ENCODE data around the gene RAD23A.
A peak's percentile ranks its signal among the peaks of the same experiment; 100 is the strongest.
"Not testable (repeated sequence)": the region's sequence is repeated elsewhere in the genome, so short reads cannot be mapped to it uniquely, and the experiment has no call there.

The RAD23A gene

DNA sequence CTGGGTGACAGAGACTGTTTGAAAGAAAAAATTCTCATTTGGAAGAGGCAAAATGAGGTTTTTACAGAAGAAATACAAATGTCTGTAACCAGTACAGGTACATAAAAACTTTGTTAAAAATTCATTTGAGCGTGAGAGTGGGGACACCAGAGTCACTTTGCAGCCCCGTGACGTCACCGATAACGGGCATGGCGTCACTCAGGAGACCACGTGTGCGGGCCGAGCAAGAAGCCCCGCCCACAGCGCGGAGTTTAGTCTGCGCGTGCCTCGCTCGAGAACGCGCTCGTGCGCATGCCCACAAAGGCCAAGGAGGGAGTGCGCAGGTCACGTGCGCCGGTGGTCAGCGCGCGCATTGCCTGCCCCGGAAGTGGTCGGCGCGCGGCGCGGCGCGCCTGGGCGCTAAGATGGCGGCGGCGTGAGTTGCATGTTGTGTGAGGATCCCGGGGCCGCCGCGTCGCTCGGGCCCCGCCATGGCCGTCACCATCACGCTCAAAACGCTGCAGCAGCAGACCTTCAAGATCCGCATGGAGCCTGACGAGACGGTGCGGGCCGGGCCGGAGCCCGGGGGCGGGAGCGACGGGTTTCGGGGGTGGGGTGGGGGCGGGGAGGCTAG lies at the start of gene RAD23A:
Gene RAD23A (plus strand): TSS at position 384 of the 613 bp plus-strand sequence. CDS start 87 bp downstream, at position 471.
- peak; percentile 98 for DNase-seq

DNA sequence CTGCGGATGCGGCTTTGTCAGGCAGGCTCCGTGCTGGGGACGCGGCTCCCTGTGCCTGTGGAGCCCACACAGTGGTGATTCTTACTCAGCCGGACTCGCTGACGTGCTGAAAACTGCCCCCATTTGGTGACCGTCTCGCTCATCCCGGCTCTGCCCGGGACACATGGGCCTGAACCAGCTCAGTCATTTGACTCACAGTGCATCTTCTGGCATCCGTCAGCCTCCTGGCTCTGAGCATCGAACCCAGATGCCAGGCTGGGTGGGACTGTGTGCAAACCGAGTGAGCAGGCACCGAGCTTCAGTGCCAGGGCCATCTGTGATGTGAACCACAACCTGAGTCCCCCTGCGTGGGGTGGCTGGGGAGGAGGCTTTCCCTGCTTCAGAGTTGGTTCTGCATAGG lies 49.2 kb upstream of the RAD23A start:
- DNase-seq = no peak

DNA sequence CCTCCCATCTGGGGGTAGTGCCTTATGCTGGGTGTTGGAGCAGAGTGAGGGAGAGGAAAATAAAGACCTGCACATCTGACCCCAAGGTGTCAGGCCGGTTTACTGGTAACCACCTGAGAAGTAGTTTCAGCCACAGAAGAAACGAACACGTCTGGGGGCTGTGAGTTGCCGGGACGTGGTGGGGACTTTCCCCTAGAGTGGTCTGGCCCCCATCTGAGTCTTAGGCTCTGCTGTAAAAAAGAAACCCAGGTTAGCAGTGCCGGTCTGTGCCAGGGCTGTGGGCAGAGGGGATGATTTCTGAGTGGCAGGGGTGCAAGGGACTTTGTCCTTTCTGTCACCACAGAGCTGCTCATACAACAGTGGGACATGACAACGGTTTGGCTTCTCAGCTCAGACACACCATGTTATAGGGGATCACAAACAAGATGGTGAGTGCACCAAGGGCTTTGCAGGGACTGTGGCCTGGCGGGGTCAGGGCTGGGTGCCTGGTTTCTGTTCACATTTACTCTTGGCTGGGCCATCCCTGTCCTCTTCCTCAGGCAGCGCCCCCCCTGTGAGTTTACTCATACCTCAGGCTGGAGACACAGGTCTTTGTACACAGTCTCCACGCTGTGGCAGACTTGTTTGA lies 45.7 kb upstream of the RAD23A start:
- DNase-seq = no peak

DNA sequence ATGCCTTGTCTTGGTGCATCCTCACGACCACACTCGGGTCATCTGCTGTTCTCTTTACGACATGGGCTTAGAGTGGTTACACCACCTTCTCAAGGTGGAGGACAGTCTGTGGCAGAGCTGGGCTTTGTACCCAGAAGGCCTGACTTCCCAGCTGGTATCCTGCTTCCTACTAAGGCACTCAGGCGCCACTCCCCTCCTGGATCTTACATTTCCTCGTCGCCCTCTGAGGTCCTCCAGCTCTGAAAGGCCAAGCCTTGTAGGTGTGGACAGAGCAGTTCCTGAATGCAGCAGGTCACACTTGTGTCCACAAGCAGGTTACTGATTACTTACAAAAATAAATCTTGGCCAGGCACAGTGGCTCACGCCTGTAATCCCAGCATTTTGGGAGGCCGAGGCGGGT lies 38.5 kb upstream of the RAD23A start:
- no peak for DNase-seq

DNA sequence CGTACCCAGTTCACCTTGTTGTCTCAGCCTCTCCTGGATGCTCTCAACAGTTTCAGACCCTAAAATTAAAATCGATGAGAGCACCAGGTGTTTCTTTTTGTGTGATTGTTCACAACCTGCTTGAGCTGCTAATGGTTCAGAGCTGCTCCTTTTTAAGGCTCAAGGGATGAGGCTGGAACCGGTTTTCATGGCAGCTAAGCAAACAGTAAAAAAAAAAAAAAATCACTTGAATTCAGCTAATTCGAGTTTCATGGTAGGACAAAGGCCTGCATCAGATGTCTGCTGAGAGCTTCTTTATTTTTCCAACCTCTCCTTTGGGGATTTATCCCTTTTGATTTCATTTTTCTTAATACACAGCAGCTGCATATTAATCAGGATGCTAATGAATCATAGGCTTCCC lies 33.1 kb upstream of the RAD23A start:
- no peak for DNase-seq

DNA sequence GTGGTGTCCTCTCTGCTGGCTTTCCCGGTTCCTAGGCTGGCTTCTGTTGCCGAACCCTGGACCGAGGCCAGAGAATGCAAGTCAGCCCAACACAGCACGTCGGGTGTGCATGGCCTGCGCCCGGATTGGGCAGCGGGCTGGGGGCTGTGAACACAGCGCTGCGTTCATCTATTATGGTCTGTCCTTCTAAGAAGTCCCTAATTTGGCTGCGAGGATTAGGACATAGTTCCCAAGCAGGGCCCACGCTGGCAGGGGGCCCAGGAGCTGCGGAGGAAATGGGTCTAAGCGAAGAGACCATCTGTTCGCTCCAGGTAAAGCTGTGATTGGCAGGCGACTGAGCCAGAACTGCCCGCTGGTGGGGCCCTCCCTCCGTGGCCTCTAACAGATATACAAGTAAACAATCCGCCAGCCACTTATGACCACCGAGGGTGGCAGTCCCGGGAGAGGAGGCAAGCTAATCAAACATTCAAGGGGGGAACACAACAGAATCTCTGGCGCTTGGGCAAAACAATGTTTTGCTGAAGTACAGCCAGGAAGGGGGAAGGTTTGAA lies 32.6 kb upstream of the RAD23A start:
- no peak for DNase-seq

DNA sequence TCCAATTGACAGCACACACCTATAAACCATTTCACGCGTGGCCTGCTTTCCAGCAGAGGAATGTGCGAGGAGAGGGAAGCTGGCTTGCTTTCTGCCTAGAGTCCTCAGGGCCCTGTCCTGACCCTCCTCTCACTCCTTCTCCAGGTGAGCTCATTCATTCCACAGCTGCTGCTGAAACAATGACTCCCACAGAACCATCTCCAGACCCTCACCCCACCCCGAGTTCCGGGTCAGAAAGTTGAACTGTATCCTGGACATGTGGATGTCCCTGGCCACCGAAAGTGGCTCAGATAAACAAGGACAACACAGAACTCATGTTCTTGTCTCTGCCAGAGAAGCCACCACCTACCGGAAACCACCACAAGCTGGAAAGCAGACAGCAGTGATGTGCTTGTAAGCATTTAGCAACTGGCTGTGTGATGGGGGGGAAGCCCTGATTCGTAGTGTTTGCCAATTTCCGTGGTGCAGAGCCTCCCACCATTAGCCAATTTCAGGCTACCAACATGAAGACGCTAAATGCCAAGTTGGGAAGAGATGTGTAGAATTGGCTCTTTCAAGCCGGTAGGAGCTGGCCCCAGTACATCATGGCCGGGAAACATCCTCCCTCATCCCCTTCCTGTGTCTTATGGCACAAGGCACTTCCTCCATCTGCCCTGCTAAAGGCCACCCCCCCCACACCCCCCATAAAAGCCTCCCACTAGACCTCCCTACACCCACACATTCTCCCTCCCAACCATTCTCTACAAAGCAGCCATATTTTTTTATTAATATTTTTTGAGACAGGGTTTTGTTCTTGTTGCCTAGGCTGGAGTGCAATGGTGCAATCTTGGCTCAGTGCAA lies 31.6 kb upstream of the RAD23A start:
- peak; percentile 75 for DNase-seq

DNA sequence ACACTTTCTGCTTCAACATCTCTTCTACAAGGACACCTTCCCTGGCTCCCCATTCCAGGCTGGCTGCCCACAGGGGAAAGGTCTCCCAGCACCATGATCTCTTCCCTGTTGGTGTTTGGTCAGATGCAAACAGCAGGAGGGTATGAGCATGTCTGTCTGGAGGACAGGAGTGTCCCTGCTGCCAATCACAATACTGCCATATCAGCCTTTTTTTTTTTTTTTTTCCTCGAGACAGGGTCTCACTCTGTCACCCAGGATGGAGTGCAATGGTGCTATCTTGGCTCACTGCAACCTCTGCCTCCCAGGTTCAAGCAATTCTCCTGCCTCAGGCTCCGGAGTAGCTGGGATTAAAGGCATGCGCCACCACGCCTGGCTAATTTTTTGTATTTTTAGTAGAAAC lies 29.8 kb upstream of the RAD23A start:
- not testable (repeated sequence) for DNase-seq

DNA sequence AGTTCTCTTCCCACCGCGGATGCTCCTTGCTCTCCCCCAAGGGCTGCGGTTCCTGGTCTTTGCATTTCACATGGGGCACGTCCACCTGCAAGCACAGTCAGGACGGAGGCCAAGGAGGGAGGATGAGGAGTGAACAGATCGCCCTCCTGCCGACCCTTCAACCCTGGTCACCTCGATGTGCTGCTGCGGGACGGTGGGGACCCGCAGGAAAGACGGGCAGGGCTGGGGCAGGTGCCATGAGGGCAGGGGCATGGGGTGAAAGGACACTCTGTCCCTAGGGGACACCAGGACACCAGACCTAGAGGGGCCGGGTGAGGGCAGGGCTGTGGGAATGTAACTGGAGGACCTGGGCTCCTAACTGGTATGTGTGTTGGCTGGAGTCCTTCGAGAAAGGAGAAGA lies 27.4 kb upstream of the RAD23A start:
- no peak for DNase-seq

DNA sequence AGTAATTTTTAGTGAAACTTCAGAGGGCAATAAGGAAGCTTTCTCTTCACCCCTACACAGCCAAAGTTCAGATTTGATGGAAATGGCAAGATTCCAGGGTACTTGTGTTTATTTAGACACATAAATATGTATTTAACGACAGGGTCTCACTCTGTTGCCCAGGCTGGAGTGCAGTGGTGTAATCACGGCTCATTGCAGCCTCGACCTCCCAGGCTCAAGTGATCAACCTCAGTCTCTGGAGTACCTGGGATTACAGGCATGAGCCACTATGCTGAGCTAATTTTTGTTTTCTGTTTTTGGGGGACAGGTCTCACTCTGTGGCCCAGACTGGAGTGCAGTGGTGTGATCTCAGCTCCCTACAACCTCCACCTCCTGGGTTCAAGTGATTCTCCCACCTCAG lies 24.6 kb upstream of the RAD23A start:
- DNase-seq = no peak

DNA sequence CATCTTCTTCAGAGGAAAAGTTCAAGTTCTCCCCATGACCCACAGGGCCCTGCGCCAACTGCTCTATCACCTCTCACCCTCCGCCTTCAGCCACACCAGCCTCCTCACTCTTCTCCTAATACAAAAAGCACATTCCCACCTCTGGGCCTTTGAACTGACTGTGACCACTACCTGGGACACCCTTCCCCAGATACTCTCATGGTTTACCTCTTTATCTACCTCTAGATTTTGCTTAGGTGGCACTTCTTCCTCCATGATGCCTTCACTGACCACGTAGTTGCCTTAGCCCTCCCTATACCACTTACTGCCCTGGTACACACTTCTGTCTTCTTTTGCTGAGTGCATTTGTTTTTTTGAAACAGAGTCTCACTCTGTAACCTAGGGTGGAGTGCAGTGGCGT lies 22.7 kb upstream of the RAD23A start:
- no peak for DNase-seq

DNA sequence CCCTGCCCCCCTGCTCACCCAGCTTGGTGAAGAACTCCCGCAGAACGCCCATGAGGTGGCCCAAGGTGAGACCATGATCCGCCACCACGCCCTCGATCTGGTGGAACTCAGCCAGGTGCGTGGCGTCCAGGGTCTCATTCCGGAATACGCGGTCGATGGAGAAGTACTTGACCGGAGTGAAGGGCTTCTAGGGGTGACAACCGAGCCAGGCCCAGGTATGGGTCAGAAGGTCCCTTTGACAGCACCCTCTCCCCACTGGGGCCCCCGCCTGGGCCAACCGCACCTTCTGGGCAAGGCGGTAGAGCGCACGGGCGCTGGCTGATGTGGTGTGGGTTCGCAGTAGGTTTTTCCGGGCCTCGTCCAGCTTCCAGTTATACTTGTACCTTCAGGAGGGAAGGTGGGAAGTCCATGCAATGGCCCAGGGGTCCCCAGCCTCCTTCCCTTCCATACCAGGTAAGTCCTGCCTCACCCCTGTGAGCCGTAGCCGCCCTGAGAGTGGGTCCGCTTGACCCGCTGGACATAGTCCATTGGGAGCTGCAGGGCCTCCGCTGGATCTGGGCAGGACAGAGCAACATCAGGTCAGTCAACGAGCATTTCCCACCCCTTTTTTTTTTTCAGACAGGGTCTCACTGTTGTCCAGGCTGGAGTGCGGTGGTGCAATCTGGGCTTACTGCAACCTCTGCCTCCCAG lies 20.9 kb upstream of the RAD23A start:
- no peak for DNase-seq

DNA sequence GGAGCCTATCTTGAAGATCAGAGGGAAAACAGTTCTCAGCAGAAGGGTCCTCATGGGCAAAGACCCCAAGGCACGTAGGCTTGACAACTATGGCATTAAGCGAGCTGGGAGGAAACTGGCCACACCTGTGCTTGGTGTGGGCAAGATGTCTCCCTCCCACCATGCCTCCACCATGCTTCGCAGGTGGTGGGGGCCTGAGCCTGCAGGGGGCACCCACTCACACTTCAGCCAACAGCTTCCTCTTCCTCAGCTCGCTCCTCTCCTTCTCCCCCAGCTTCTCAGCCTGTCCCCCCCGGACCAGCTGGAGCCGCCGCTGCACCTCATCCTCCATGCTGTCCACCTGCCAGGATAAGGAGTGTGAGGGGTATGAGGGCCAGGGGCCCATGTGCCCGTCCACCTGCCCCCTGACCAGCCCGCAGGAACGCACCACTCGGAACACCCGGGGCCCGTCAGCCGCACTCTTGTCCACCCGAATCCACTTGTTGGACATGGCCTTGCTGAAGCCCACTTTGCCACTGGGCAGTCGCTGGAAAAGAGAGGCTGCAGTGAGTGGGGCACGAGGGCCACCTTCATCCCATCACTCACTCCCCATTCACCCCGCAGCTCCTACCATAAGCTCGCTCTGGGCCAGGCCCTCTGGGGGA lies 15.5 kb upstream of the RAD23A start:
- DNase-seq = no peak

DNA sequence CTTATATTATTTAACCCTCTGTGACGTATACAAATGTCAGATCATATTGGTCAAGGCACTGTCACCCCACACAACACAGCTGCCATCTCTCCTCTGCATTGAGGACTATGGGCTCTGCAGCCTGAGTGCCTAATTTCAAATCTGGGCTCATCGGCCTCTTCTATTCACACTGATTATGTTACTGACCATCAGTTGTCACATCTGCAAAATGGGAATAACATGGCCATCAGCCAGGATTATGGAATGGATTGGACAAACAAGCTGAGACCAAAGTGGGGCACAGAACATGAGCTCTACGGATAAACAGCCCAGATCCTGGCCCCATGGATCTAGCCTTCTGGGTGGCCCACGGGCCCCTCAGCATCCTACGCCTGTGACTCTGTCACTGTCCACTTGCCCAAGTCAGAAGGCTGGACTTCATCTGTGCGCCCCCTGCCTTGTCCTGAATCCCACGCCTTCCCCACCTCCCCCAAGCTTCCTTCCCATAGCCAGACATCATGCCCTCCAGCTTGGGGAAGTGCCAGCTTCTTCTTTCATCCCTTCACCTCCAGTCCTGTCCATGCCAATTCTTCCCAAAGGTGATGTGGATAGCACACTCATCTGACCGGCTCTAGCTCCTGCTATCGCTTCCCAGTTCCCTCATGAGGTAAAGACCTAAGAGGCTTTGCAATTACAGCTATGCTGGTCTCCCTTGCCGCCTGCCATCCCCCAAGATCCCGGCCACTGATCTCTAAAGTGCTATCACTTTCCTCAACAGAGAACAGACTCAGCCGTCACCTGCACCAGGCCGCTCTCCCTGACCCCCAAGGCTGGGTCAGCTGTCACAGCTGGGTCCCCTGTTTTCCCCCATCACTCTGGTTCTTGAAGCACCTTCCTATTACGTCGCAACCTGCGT lies 13.0 kb upstream of the RAD23A start:
- no peak for DNase-seq

DNA sequence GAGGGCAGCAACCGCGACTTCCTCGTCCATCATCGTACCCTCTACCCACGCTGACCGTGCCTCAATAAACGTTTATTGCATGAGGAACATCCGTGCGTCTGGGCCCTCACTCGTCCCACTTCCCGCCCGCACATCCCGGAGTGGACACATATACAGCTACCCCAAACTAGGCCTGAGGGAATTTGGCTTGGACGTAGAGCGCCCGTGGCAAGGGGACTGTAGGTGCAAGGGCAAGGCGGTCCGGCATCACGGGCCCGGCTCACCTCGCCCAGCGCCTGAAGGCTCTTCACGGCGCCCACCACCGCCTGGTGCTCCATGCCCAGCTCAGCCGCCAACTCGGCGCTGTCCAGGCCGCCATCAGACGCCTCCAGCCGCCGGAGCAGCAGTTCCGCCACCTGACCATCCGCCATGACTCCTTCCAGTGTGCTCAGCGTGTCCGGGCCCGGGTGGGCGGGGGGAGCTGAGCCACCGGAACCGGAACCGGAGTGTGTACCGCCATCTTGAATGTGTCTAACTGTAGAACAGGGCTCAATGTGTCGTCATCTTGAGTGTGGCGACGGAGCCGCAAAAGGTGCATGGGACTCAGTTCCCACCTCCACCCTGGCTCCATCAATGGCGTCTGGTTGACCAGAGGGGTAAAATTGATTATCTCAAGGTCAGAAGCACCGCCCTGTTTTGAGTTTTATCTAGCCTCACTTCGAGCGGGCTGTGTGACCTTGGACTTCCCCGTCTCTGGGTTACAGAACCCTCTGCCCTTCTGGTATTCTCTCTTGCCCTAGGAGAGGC lies 12.2 kb upstream of the RAD23A start, which contains the start of gene FARSA:
Gene FARSA (minus strand): TSS at position 425 of the 786 bp plus-strand sequence. CDS start 15 bp downstream, at position 410.
- DNase-seq = peak; percentile 92

DNA sequence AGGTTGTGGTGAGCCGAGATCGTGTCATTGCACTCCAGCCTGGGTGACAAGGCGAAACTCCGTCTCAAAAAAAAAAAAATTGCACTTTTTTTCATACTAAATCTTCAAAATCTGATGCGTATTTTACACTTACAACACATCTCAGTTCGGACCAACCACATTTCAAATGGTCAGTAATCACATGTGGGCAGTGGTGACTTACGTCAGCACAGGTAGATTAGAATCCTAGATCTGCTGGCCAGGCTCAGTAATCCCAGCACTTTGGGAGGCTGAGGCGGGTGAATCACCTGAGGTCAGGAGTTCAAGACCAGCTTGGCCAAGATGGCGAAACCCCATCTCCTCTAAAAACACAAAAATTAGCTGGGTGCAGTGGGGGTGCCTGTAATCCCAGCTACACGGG lies 10.6 kb upstream of the RAD23A start:
- no peak for DNase-seq

DNA sequence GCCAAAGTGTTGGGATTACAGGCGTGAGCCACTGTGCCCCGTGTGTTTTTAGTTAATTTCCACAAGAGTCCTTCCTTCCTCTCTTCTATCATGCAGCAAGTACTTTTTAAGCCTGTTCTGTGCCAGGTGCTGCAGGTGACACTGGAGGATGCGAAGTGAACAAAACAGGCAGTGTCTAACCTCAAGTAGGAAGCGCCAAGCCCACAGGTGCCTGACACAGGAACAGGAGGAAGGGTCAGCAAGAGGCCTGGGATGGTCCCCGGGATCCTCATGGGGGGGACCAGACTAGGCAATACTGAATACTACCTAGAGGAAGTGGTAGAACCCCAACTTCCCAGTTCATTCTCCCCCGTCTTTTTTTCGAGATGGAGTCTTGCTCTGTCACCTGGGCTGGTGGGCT lies 9.1 kb upstream of the RAD23A start:
- no peak for DNase-seq

DNA sequence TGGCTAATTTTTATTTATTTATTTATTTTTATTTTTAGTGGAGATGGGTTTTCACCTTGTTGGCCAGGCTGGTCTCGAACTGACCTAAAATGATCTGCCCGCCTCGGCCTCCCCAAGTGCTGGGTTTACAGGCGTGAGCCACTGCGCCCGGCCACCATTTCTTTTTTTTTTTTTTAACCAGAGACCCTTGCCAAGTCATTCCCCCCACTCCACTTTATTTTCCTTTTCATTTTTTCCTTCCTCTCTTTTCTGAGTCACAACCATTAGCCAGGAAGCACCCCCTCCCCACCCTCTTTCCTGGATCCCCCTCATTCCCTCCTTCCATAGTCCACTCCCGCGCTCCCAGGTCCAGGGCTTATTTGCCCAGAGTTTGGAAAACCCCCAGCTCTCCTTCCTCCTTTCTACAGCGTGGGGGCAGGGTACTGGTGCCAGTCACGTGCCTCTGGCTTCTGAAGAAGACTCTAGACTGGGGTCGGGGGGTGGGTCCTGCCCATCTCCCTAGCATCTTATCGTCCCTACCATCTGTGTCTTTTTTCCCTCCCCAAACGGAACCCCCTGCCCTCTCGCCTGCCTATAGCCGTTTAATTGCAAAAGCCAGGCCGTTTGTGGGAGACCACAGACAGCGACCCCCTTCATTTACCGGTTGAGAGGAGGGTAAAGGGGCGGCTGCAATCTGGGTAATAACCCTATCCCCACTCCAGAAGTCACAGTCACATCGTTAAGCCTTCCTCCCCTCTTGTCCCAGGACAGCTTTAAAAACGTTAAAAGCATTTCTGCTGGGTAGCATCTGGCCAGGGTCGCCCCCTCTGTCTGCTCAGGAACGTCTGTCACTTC lies 8.4 kb upstream of the RAD23A start:
- no peak for DNase-seq

DNA sequence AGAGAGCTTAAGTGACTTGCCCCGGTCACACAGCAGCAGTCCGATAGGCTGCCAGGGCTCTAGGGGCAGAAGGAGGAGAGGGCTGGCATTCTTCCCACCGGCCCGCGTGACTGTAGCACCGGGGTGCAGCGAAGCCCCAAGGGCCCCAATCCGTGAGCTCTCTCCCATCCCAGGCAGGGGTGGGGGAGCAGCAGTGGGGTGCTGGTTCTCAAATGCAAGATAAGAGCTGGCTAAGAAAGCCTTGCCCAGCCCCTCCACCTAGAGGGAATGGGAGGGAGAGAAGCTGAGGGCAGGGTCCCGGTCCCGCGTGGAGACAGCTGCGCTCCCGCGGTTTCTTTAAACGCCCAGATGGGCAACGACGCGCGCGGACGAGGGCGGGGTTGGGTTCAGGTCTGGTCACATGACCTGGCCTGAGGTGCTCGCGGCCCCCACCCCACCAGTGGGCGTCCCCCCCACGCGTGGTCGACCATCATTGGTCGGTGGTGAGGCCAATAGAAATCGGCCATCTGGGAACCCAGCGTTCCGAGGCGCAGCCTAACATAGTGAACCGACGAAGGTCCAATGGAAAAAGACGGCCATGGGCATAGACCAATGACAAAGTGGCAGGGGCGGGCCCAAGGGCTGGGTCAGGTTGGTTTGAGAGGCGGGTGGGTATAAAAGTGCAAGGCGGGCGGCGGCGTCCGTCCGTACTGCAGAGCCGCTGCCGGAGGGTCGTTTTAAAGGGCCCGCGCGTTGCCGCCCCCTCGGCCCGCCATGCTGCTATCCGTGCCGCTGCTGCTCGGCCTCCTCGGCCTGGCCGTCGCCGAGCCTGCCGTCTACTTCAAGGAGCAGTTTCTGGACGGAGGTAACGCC lies 7.5 kb upstream of the RAD23A start, which contains the start of gene CALR:
Gene CALR (plus strand): TSS at position 683 of the 852 bp plus-strand sequence. CDS start 71 bp downstream, at position 754.
- peak; percentile 99 for DNase-seq
